ENCODE data around the gene ATG7.

GRCh38 chr3:11499144-11499543 lies 226.9 kb downstream of the ATG7 start:
- TF ChIP-seq CTCF (IDR thresholded peaks at IDR 0.05; ENCODE audit: insufficient read depth, low read length) (no peak), POLR2AphosphoS5 (IDR thresholded peaks at IDR 0.05; ENCODE audit: low read depth) (no peak), REST (IDR thresholded peaks at IDR 0.05; ENCODE audit: insufficient replicate concordance, low read depth) (no peak), GABPA (IDR thresholded peaks at IDR 0.05; ENCODE audit: low read depth) (no peak)

All from HL-60 (cell line).